ENCODE data around the gene SGF29. TPM values are rescaled to one million over a fixed set of nuclear protein-coding genes. Genes with fewer than 3 reads are reported as not detected.
"Not testable (repeated sequence)": the region's sequence is repeated elsewhere in the genome, so short reads cannot be mapped to it uniquely, and the experiment has no call there.

SGF29 gene
- total RNA-seq, 6 experiments from 2014 or later: 14.5 to 17.9 (median 15.4) TPM

DNA sequence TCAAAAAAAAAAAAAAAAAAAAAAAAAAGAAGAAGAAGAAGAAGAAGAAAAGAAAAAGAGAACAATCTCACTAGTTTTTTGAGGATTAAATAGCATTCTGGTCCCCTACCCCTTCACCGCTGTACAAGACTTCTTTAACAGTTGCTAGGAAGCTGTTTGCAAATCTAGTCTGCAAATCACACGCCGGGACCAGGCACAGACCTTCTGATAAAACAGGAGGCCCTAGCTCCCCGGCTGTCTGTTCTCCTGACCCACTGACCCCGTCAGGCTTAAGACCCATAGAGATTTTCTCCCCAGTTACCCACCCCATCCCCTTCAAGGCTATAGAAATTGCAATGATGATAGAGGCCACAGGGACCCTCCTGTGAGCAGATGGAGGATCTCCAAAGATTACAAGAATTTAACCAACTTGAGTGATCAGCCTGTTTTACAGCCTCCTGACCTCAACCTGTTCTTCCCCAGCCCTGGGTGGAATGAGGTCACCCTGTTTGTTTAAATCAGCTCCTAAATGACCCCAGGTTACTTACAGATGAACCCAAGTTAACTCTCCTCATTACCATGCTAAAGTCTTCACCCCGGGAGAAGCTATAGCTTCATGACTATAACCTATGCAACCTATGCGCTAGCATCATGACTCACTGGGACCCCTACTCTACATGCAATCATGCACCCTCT is 67.9 kb downstream of the SGF29 start:
- Histone ChIP-seq H3K4me3 (no peak overlapping the region), H3K9me3 (no peaks in the 10 kb centered on the region), H3K4me1 (no peaks in the 10 kb centered on the region), H3K27ac (no peak overlapping the region), H3K36me3 (peaks cover 0 to 7% (median 0%) of the 10 kb centered on the region in 4 donors), H3K27me3 (no peaks in the 10 kb centered on the region)
- DNase-seq (no peak), ATAC-seq (peak in 2 of 4 donors; percentile 19 to 61)
- TF ChIP-seq, protein P1, sequence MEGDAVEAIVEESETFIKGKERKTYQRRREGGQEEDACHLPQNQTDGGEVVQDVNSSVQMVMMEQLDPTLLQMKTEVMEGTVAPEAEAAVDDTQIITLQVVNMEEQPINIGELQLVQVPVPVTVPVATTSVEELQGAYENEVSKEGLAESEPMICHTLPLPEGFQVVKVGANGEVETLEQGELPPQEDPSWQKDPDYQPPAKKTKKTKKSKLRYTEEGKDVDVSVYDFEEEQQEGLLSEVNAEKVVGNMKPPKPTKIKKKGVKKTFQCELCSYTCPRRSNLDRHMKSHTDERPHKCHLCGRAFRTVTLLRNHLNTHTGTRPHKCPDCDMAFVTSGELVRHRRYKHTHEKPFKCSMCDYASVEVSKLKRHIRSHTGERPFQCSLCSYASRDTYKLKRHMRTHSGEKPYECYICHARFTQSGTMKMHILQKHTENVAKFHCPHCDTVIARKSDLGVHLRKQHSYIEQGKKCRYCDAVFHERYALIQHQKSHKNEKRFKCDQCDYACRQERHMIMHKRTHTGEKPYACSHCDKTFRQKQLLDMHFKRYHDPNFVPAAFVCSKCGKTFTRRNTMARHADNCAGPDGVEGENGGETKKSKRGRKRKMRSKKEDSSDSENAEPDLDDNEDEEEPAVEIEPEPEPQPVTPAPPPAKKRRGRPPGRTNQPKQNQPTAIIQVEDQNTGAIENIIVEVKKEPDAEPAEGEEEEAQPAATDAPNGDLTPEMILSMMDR (IDR thresholded peaks at IDR 0.05): no peak
- TF ChIP-seq POLR2A (IDR thresholded peaks at IDR 0.05): no peak
- intact Hi-C loops (cut with DNase I): no loop called here
- WGBS (ENCODE audit: insufficient coverage, low coverage, low lambda C conversion rate, missing lambda C conversion rate): 85% methylated on average over 5 of the region's 7 CpGs

DNA sequence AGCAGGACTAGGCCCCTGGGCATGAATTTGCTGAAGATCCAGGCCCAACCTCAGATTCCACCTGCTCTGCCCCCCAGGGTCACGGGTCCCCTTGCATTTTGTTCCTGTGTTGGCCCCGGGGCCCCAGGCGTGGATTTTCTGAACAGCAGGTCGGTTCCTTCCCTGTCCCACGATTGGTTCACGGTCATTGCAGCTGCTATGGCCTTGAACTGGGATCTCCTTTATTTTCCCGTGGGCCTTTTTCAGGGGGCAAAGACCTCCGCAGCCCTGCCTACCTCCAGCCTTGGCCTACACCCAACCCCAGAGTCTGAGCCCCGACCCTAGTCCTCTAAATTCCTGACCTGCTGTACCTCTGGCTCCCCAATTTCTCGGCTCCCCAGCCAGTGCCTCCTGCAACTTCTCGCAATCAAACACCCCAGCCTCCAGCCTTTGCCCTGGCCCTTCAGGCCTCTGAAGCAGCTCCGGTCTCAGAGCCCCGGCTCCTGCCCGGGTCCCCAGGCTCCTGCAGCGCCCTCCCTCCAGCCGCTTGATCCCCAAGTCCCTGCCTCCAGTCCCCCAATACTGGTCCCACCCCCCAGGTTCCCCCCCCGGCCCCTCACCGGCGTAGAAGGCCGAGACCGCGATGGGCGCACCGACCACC is 68.9 kb downstream of the SGF29 start:
- H3K27ac ChIP-seq; H3K4me1 ChIP-seq; H3K9me3 ChIP-seq; DNase-seq; H3K36me3 ChIP-seq; H3K27me3 ChIP-seq; intact Hi-C loops (cut with DNase I): not testable (repeated sequence)
- H3K4me3 ChIP-seq: peak overlapping the region; percentile 34 to 70 (median 60)
- ATAC-seq: peak; percentile 46 to 61 (median 57)
- 58% methylated on average over 10 of the region's 24 CpGs for WGBS (ENCODE audit: insufficient coverage, low coverage, low lambda C conversion rate, missing lambda C conversion rate)

DNA sequence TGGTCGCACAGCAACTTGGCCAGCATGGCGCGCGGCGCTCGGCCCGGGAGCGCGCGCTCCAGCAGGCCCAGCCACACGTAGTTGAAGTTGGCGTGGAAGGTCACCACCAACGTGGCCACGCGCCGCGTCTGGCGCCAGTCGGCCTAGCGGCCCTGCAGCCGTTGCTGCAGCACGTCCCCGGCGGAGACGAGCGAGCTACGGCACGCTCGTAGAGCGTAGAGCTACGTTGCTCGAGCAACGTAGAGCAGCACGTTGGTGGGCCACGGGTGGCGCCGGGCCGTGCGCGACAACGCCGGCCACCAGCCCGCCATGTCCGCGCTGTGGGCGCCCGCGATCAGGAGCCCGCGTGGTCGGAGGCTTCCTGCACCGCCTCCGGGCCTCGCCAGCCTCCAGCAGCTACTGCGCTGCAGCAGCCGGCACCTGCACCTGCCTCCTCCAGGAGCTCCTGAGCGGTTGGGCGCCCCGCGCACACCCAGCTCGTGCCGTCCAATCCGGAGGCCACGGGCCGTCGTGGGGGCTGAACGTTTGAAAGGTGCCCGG is 69.5 kb downstream of the SGF29 start:
- no peaks in the 10 kb centered on the region for H3K9me3 ChIP-seq
- intact Hi-C loops (cut with DNase I): no loop called here
- WGBS (ENCODE audit: insufficient coverage, low coverage, low lambda C conversion rate, missing lambda C conversion rate): 0% methylated on average over 4 of the region's 68 CpGs
- DNase-seq (peak; percentile 58 to 76 (median 73)), ATAC-seq (peak; percentile 78 to 97 (median 92))
- H3K4me3 ChIP-seq: peak overlapping the region; percentile 34 to 70 (median 60)
- H3K27ac ChIP-seq: no peak overlapping the region
- no peaks in the 10 kb centered on the region for H3K4me1 ChIP-seq
- peaks cover 0 to 7% (median 0%) of the 10 kb centered on the region in 4 donors for H3K36me3 ChIP-seq
- peak; percentile 23 for TF ChIP-seq POLR2A (IDR thresholded peaks at IDR 0.05)
- TF ChIP-seq, protein P1 (IDR thresholded peaks at IDR 0.05): no peak
- no peaks in the 10 kb centered on the region for H3K27me3 ChIP-seq

DNA sequence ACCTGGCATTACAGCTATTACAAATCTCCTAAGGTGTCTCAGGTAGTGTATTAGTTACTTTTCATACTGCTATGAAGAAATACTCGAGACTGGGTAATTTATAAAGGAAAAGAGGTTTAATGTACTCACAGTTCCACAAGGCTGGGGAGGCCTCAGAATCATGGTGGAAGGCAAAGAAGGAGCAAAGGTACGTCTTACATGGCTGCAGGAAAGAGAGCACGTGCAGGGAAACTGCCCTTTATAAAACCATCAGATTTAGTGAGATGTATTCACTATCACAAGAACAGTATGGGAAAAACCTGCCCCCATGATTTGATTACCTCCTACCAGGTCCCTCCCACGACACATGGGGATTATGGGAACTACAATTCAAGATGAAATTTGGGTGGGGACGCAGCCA is 77.2 kb downstream of the SGF29 start:
- H3K4me1 ChIP-seq; H3K27ac ChIP-seq; H3K4me3 ChIP-seq; H3K36me3 ChIP-seq; intact Hi-C loops (cut with DNase I); ATAC-seq; H3K27me3 ChIP-seq; H3K9me3 ChIP-seq; DNase-seq: not testable (repeated sequence)
- WGBS (ENCODE audit: insufficient coverage, low coverage, low lambda C conversion rate, missing lambda C conversion rate): 88% methylated on average over 3 of the region's 5 CpGs

DNA sequence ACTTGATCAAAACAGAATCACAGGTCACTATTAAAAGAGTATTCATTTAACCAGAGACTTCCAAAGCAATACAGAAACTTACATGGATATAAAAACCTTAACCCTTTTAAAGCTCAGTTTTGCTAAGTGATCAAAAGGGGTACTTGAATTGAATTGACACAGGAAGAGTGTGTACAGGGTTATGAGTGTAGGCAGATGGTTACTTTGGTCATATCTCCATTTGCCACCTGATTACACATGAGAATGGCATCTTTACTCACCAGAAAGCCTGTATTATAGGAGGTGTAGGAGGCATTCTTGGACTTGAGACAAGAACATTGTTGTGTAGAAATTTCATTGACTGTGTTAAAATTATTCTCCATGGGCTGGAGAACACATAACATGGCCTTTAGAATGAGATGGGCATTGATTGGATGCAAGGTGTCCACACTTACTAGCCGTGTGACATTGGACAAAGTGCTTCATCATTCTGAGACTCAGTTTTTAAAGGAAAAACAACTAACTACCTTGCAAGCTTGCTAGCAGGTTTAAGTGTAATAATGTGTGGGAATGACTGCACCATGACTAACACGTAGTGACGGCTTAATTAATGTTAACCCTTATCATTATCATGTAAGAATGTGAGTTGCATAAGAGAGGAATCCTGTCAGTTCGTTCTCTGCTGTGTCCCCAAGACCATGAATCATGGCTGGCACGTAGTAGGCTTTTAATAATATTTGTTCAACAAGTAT is 82.5 kb downstream of the SGF29 start:
- ATAC-seq; H3K36me3 ChIP-seq; DNase-seq; H3K27me3 ChIP-seq; H3K27ac ChIP-seq; H3K9me3 ChIP-seq; intact Hi-C loops (cut with DNase I); H3K4me3 ChIP-seq; H3K4me1 ChIP-seq: not testable (repeated sequence)
- WGBS (ENCODE audit: insufficient coverage, low coverage, low lambda C conversion rate, missing lambda C conversion rate): 50% methylated on average over 4 of the region's 5 CpGs

DNA sequence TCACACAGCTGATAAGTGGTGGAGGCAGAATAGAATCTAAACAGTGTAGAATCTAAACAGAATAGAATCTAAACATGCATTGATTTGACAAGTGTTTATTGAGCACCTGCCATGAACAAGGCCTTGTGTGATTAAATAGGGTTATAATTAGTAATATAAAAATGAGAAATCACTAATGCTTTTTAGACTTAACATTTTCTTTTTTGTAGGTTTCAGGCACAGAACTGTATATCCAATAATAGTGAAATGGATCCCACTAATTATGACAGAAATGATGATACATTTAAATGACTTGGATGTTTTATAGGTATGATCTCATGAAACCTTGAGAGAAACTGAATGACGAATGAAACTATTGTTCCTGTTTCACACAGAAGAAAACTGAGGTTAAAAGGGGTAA is 84.0 kb downstream of the SGF29 start, which contains the start of gene NPIPB8:
NPIPB8 (plus strand) TSS at position 301 of the 400 bp plus-strand sequence. CDS start 296 bp downstream, outside the sequence.
- DNase-seq; ATAC-seq; H3K27me3 ChIP-seq; H3K4me1 ChIP-seq; H3K36me3 ChIP-seq; intact Hi-C loops (cut with DNase I); H3K27ac ChIP-seq; H3K4me3 ChIP-seq; H3K9me3 ChIP-seq: not testable (repeated sequence)
- no CpG with 5 or more reads among the region's 1 CpG for WGBS (ENCODE audit: insufficient coverage, low coverage, low lambda C conversion rate, missing lambda C conversion rate)

DNA sequence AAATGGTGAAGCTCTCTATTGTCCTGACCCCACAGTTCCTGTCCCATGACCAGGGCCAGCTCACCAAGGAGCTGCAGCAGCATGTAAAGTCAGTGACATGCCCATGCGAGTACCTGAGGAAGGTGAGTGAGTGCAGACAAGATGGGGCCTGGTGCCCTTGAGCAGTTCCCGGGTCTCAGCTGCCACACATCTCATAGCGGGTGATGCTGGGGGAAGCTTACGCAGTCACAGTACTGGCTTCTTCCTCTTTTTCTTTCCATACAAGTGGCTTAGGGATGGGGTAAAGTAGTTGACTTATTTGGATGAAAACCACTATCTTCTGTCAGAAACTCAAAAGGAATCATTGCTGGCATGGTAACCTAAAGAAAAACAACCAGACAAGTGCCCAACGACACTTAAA is 84.6 kb downstream of the SGF29 start:
- H3K4me1 ChIP-seq; H3K36me3 ChIP-seq; ATAC-seq; DNase-seq; H3K27ac ChIP-seq; intact Hi-C loops (cut with DNase I); H3K9me3 ChIP-seq; H3K27me3 ChIP-seq; H3K4me3 ChIP-seq: not testable (repeated sequence)
- WGBS (ENCODE audit: insufficient coverage, low coverage, low lambda C conversion rate, missing lambda C conversion rate): 82% methylated on average over 3 of the region's 5 CpGs

DNA sequence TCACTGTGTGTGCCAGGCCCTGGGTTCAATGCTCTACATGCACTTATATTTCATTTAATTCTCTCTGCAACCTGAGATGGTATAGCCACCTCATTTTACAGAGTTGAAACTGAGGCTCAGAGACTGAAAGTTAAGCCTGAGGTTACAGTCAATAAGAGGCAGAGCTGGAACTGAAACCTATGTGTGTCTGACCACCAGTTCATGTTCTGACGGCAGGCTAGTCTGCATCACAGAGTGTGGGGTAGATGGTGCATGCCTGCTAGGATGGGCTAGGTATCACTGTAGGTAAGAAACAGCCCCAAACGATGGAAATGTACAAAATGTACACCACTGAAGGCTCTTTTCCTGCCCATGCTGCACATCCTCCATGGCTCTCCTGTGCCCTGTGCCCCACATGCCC is 86.2 kb downstream of the SGF29 start:
- ATAC-seq; intact Hi-C loops (cut with DNase I): not testable (repeated sequence)
- WGBS (ENCODE audit: insufficient coverage, low coverage, low lambda C conversion rate, missing lambda C conversion rate): 40% methylated on average over 1 of the region's 2 CpGs

More for the DNA sequence above, 86.2 kb downstream of the SGF29 start:
- not testable (repeated sequence) for H3K4me1 ChIP-seq, H3K27me3 ChIP-seq, H3K36me3 ChIP-seq, H3K4me3 ChIP-seq, H3K27ac ChIP-seq, H3K9me3 ChIP-seq, DNase-seq
